Adipocyte (in vitro differentiated cells): ENCODE measurements around the gene IQGAP3.
"Not testable (repeated sequence)": the region's sequence is repeated elsewhere in the genome, so short reads cannot be mapped to it uniquely, and the experiment has no call there.

ENCODE experiments used
- DNase-seq: peaks from one replicate; pipeline ENCODE4 v3.0.0-alpha.2; 2015; ENCODE audit warnings: low read depth
- H3K27me3 ChIP-seq: replicated peaks from 2 replicates; pipeline ENCODE4 v1.7.0; 2013; ENCODE audit warnings: mild to moderate bottlenecking, low read length, moderate library complexity; ENCODE audit not compliant: control insufficient read depth, insufficient read depth
- H3K36me3 ChIP-seq: 2 replicates; pipeline ENCODE4 v1.7.0; 2013; ENCODE audit warnings: low read length, mild to moderate bottlenecking, moderate library complexity; ENCODE audit not compliant: control insufficient read depth, insufficient read depth, severe bottlenecking
- H3K4me1 ChIP-seq: 2 replicates; pipeline ENCODE4 v1.7.0; 2013; ENCODE audit warnings: mild to moderate bottlenecking, low read length, moderate library complexity; ENCODE audit not compliant: control insufficient read depth, insufficient read depth
- H3K4me3 ChIP-seq: 2 replicates; pipeline ENCODE4 v1.7.0; 2013; ENCODE audit warnings: mild to moderate bottlenecking, low read length, moderate library complexity
- H3K9ac ChIP-seq: 2 replicates; pipeline ENCODE4 v1.7.0; 2013; ENCODE audit warnings: mild to moderate bottlenecking, low read length, moderate library complexity
- H3K9me3 ChIP-seq: 2 replicates; pipeline ENCODE4 v1.7.0; 2013; ENCODE audit warnings: mild to moderate bottlenecking, low read length, moderate library complexity; ENCODE audit not compliant: control insufficient read depth

The IQGAP3 gene

GRCh38 chr1:156559797-156560385 lies 12.5 kb downstream of the IQGAP3 start:
- Histone ChIP-seq H3K36me3 (no peaks in the 10 kb centered on the region), H3K4me3 (no peak overlapping the region)

DNA sequence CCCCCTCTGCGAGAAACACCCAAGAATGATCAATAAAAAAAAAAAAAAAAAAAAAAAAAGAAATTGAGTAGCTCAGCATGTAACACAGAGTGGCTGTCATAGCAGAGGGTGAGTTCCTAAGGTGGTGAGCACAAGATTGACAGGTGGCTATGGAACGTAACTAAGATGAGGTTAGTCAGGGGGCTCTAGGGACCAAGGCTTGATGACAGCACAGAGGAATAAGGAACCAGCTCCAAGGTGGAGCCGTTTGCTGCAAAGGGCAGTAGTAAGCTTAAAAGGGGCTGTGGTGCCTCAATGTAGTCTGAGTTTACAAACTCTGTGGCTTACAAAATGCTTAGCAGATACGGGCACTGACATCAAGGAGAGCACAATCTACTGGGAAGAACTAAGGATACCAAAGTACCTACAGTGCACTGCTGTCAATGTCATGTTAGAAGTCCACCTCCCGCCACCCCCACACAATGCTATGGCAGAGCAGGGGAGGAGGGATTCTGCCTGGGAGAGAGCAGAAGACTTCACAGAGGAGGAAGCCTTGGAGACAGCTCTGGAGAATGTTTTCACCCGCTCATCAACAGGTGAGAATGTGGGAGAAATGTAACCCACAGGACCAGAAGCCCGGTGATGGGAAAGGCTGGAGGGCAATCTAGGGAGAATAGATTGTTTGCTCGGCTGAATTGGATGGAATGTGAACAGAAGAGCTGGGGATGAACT lies 13.1 kb downstream of the IQGAP3 start:
- no peaks in the 10 kb centered on the region for H3K27me3 ChIP-seq
- no peak overlapping the region for H3K9ac ChIP-seq
- H3K36me3 ChIP-seq = no peaks in the 10 kb centered on the region
- H3K4me3 ChIP-seq = no peak overlapping the region
- H3K9me3 ChIP-seq = no peaks in the 10 kb centered on the region
- H3K4me1 ChIP-seq = peaks cover under 1% of the 10 kb centered on the region
- no peak for DNase-seq

More at GRCh38 chr1:156559797-156560385, 12.5 kb downstream of the IQGAP3 start:
- no peaks in the 10 kb centered on the region for H3K9me3 ChIP-seq
- no peaks in the 10 kb centered on the region for H3K27me3 ChIP-seq
- DNase-seq = no peak
- no peak overlapping the region for H3K9ac ChIP-seq
- H3K4me1 ChIP-seq = no peaks in the 10 kb centered on the region

- no peaks in the 10 kb centered on the region for H3K9me3 ChIP-seq
- no peaks in the 10 kb centered on the region for H3K36me3 ChIP-seq
- DNase-seq = no peak
- H3K9ac ChIP-seq = no peak overlapping the region
- H3K4me3 ChIP-seq = no peak overlapping the region
- no peaks in the 10 kb centered on the region for H3K27me3 ChIP-seq
- peaks cover 18% of the 10 kb centered on the region for H3K4me1 ChIP-seq
Observed at GRCh38 chr1:156556354-156556753, 16.0 kb downstream of the IQGAP3 start.

DNA sequence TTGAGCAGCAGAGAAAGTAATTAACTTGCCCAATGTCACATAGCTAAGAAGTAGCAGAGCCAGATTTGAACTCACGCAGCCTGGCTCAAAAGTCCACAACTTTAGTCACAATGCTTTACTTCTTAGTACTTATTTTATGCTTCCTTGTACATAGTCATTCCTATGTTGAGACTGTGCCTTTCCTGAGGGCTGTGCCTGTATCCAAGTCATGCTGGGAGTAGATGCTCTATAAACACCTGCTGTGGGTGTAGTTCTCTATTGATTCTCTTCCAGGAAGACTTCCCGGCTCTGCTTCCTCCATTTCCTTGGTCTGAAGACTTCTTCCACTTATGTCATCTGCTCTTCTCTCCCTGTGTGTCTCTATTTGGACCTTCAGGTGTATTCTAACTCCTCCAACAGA lies 16.6 kb downstream of the IQGAP3 start:
- Histone ChIP-seq H3K4me1 (peaks cover 18% of the 10 kb centered on the region), H3K27me3 (no peaks in the 10 kb centered on the region), H3K36me3 (no peaks in the 10 kb centered on the region), H3K9ac (no peak overlapping the region), H3K4me3 (no peak overlapping the region), H3K9me3 (no peaks in the 10 kb centered on the region)
- DNase-seq = no peak

DNA sequence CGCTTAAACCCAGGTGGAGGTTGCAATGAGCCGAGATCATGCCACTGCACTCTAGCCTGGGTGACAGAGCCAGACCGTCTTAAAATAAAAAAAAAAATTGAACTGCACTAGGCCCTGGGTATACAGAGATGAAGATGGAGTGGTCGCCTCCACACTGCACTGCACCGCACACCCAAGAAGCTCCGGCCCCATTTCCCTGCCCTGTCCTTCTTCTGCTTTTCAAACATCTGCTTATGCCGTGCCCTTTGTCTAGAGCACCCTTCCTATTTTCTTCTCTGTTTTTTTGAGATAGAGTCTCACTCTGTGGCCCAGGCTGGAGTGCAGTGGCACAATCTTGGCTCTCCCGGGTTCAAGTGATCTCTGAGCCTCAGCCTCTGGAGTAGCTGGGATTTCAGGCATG lies 17.4 kb downstream of the IQGAP3 start:
- no peaks in the 10 kb centered on the region for H3K9me3 ChIP-seq
- H3K4me1 ChIP-seq = peaks cover 18% of the 10 kb centered on the region
- DNase-seq = no peak
- no peaks in the 10 kb centered on the region for H3K36me3 ChIP-seq
- no peak overlapping the region for H3K4me3 ChIP-seq
- no peaks in the 10 kb centered on the region for H3K27me3 ChIP-seq
- H3K9ac ChIP-seq = no peak overlapping the region

- H3K36me3 ChIP-seq = no peaks in the 10 kb centered on the region
Observed at GRCh38 chr1:156553860-156554485, 18.4 kb downstream of the IQGAP3 start.

DNA sequence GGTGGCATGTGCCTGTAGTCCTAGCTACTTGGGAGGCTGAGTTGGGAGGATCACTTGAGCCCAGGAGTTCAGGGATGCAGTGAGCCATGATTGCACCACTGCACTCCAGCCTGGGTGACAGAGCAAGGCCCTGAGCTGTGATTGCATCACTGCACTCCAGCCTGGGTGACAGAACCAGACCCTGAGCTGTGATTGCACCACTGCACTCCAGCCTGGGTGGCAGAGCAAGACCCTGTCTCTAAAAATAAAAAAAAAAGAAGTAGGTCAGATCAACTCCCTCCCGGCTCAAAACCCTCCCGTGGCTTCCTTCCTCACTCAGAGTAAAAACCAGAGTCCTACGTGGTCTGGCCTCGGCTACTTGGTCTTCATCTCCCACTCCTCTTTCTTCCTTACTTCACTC lies 19.4 kb downstream of the IQGAP3 start:
- not testable (repeated sequence) for DNase-seq, H3K4me3 ChIP-seq, H3K36me3 ChIP-seq, H3K27me3 ChIP-seq, H3K9me3 ChIP-seq
- H3K4me1 ChIP-seq = peaks cover 18% of the 10 kb centered on the region
- peak overlapping the region; percentile 20 for H3K9ac ChIP-seq

More at GRCh38 chr1:156553860-156554485, 18.4 kb downstream of the IQGAP3 start:
- Histone ChIP-seq H3K27me3 (no peaks in the 10 kb centered on the region), H3K4me3 (no peak overlapping the region), H3K4me1 (peaks cover 18% of the 10 kb centered on the region), H3K9me3 (no peaks in the 10 kb centered on the region), H3K9ac (peak overlapping the region; percentile 5)
- no peak for DNase-seq

DNA sequence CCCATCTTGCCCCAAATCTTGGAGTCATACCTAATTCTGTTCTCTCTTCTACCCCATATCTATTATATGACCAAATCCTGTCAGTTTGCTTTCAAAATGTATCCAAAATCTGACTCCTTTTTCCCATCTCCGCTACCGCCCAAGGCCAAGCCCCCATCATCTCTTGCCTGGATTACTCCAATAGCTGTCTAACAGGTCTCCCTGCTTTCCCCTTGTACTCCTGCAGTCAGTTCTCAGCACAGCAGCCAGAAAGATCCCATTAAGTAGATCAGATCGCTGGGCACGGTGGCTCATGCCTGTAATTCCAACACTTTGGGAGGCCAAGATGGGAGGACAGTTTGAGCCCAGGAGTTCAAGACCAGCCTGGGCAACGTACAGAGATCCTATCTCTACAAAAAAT lies 19.8 kb downstream of the IQGAP3 start:
- no peak overlapping the region for H3K9ac ChIP-seq
- H3K9me3 ChIP-seq = no peaks in the 10 kb centered on the region
- peaks cover 18% of the 10 kb centered on the region for H3K4me1 ChIP-seq
- H3K4me3 ChIP-seq = no peak overlapping the region
- H3K36me3 ChIP-seq = no peaks in the 10 kb centered on the region
- DNase-seq = no peak
- no peaks in the 10 kb centered on the region for H3K27me3 ChIP-seq

- no peaks in the 10 kb centered on the region for H3K27me3 ChIP-seq
- no peak overlapping the region for H3K4me3 ChIP-seq
- H3K36me3 ChIP-seq = no peaks in the 10 kb centered on the region
- H3K4me1 ChIP-seq = peaks cover 18% of the 10 kb centered on the region
- no peak for DNase-seq
- H3K9me3 ChIP-seq = no peaks in the 10 kb centered on the region
- no peak overlapping the region for H3K9ac ChIP-seq
Observed at GRCh38 chr1:156551869-156552268, 20.5 kb downstream of the IQGAP3 start.

- H3K9ac ChIP-seq = no peak overlapping the region
- H3K36me3 ChIP-seq = no peaks in the 10 kb centered on the region
- H3K9me3 ChIP-seq = no peaks in the 10 kb centered on the region
- no peak overlapping the region for H3K4me3 ChIP-seq
- no peak for DNase-seq
- H3K27me3 ChIP-seq = no peaks in the 10 kb centered on the region
- peaks cover 18% of the 10 kb centered on the region for H3K4me1 ChIP-seq
Observed at GRCh38 chr1:156551066-156551643, 21.2 kb downstream of the IQGAP3 start.

GRCh38 chr1:156550346-156550745 lies 22.0 kb downstream of the IQGAP3 start:
- DNase-seq = no peak
- no peak overlapping the region for H3K4me3 ChIP-seq
- H3K36me3 ChIP-seq = no peaks in the 10 kb centered on the region
- no peaks in the 10 kb centered on the region for H3K9me3 ChIP-seq
- H3K4me1 ChIP-seq = peaks cover 18% of the 10 kb centered on the region
- H3K27me3 ChIP-seq = no peaks in the 10 kb centered on the region
- H3K9ac ChIP-seq = no peak overlapping the region
